GM21390 (cell line): ENCODE data around the gene GPSM1.
"Not testable (repeated sequence)": the region's sequence is repeated elsewhere in the genome, so short reads cannot be mapped to it uniquely, and the experiment has no call there.

Source experiments
- ATAC-seq: cut with Tn5 transposase; IDR thresholded peaks from one replicate; pipeline ENCODE4 v1.9.1; 2021; ENCODE audit not compliant: unreplicated experiment

GPSM1 gene

GRCh38 chr9:136316896-136317676 lies 10.3 kb upstream of the GPSM1 start:
- ATAC-seq: no peak

DNA sequence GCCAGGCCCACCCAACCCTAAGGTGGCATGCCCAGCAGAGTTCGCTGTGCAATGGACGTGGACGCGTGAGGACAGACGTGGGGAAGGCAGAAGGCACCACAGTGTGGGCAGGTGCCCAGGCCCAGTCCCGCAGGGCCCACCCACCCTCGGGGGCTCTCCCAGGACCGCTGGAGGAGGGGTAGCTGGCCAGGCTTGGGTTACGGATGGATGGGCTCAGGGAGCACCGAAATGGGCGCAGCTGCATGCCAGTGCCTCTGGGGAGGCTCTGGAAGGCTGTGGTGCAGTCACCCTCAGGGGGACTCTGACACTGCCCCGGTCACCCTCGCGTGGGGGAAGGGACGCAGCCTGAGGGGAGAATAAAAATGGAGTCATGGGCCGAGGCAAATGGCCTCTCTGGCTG lies 9.6 kb upstream of the GPSM1 start:
- no peak for ATAC-seq

- ATAC-seq: no peak
Observed at GRCh38 chr9:136318111-136318775, 9.1 kb upstream of the GPSM1 start.

GRCh38 chr9:136318776-136319241 lies 8.5 kb upstream of the GPSM1 start:
- no peak for ATAC-seq

DNA sequence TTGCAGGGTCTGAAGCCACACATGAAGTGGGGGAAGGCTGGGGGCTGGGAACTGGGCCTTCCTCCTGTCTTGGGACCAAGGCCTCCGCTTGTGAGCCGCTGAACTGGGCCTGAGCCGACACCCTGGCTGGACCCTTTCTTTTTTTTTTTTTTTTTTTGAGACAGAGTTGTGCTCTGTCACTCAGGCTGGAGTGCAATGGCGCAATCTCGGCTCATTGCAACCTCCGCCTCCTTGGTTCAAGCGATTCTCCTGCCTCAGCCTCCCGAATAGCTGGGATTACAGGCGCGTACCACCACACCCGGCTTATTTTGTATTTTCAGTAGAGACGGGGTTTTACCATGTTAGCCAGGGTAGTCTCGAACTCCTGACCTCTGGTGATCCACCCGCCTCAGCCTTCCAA lies 8.1 kb upstream of the GPSM1 start:
- ATAC-seq: not testable (repeated sequence)

DNA sequence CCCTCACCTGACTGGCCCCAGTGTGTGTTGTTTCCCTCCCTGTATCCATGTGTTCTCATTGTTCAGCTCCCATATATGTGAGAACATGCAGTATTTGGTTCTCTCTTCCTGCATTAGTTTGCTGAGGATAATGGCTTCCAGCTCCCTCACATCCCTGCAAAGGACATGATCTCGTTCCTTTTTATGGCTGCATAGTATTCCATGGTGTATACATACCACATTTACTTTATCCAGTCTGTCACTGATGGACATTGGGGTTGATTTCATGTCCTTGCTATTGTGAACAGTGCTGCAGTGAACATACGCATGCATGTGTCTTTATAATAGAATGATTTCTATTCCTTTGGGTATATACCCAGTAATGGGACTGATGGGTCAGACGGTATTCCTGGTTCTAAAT lies 7.4 kb upstream of the GPSM1 start:
- ATAC-seq: not testable (repeated sequence)

- not testable (repeated sequence) for ATAC-seq
Observed at GRCh38 chr9:136320972-136321371, 6.4 kb upstream of the GPSM1 start.

- ATAC-seq: no peak
Observed at GRCh38 chr9:136321561-136321960, 5.8 kb upstream of the GPSM1 start.

GRCh38 chr9:136322756-136323330 lies 4.5 kb upstream of the GPSM1 start:
- no peak for ATAC-seq

- ATAC-seq: no peak
Observed at GRCh38 chr9:136323371-136323789, 4.0 kb upstream of the GPSM1 start.

DNA sequence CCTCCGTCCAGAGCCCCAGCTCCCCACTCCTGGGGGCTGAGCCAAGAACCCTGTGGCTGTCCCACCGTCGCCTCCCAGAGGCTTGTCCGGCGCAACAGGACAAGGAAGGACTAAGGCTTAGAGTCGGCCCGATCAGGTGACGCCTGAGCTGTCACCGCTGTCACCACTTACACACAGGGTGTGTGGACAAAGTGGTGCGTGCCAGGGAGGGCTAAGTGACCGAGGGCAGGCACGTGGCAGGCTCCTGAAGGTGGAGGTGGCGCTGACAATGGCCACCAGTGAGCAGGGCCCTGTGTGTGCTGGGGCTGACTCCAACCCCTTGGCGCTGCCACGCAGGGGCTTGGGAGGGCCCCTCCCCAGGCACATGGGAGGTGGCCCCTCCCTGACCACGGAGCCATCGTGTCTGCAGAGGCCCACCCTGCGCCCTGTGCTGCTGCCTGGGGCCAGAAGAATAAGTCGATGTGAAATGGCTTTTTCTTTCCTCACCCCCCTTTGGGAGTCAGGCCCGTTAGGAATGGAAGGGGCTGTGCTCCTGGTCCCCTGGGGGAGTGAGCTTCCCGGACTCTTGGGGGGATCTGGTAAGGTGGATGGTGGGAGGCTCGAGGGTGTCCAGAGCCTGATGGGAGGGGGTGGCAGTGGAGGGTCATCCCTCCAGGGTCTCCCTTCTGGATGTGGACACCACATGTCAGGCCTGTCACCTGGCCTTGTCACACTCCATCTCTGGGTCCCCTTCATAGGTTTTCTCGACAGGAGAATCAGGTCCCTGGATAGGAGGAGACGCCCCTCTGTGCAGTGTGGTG lies 2.6 kb upstream of the GPSM1 start:
- no peak for ATAC-seq

DNA sequence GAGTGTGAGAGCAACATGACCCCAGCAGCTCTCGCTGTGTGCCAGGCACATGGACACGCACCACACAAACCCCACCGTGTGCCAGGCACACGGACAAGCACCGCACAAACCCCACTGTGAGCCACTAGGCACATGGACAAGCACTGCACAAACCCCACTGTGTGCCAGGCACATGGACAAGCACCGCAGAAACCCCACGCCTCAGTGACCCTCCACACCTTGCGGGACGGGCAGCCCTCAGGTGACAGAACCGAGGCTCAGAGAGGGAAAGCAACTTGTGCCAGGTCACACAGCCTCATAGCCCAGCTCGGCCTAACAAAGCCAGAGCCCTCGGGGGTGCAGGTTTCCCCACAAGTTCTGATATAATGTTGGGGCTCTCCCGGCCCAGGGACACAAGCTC lies 2.0 kb upstream of the GPSM1 start:
- no peak for ATAC-seq

DNA sequence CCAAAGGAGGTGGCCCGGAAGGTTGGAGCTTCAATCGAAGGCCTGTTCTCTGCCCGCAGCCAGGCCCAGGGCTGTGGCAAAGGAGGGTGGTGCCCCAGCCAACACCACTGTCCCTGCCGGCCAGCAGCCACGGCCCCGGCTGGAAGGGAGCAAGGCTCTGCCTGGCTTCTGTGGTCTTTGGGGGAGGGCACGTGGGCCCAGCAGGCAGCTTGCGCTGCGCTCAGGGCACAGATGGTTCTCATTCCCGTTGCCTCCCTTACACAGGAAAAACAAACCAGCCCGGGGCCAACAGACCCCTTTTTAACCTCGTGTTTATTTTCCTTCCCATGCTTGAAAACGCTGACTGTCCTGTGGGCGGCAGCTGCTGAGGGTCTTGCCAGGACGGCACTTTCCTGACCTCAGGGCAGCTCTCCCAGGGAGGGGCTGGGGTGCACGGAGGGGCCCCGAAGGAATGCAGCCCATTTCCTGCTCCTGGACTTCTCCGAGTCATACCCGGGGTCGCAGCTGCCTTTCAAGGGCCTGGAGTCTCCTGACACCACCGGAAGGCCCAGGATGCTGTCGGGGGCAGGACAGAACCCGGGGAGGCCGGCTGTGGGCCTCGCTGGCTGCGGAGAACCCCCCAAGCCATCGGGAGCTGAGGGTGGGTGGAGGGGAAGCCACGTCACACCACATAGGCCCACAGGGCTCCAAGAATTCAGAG lies 1.1 kb upstream of the GPSM1 start:
- ATAC-seq: no peak

GRCh38 chr9:136326761-136327303 lies 507 bp upstream of the GPSM1 start:
- ATAC-seq: no peak

DNA sequence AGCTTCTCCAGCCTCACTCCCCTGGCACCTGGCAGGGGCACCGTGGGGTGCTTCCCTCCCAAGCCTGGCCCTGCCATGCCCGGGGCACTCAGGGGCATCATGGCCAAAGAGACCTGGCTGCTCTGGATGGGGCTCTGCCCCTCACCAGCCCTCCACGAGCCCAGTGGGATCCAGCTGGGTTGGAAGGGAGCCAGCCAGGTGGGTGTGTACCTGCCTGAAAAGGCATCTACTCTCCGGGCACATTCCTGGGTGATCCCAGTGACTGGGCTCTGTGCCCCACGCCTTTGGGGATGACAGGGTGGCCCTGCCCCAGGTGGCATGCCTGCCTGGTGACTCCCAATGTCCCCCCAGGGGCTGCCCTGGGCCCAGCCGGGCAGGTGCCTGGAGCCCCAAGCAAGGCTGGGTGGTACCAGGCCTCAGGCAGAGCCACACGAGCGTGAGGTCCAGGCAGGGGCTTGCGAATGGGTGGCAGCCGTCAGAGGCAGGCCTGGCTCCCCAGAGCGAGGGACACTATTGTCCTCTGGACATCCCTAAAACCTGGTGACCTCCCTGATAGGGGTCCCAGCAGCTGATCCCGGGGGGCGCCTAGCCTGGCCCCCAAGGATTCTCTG lies 777 bp downstream of the GPSM1 start:
- ATAC-seq: no peak

DNA sequence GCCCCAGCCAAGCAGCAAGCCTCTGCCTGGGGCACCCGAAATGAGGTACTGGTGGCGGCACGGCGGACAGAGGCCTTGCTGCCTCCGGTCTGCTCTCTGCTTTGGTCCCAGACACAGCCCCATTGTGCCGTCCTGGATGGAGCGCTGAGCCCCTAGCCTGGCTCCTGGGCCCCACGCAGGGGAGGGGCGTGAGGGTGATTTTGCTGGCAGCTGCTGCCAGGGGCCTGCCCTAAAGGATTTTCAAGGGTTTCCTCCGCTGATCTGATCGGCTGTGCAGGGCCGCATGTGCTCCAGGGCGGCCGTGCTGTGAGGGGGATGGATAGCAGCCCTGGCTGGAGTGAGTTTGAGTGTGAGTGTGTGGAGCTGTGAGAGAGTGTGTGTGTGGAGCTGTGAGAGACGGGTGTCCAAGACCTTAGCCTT lies 1.3 kb downstream of the GPSM1 start:
- ATAC-seq: no peak

GRCh38 chr9:136329211-136329627 lies 1.9 kb downstream of the GPSM1 start:
- ATAC-seq: no peak

- ATAC-seq: no peak
Observed at GRCh38 chr9:136329636-136330405, 2.5 kb downstream of the GPSM1 start.

- ATAC-seq: no peak
Observed at GRCh38 chr9:136330406-136330990, 3.2 kb downstream of the GPSM1 start.
